H1 (cell line): ENCODE data around the gene PLA2G2E. TPM values are rescaled to one million over a fixed set of nuclear protein-coding genes. Genes with fewer than 3 reads are reported as not detected.

ENCODE experiments used
- CTCF ChIA-PET: fragments of 300-600 bp; sonication (Branson Sonifier 250); formaldehyde crosslinking; loops from one replicate; lab custom pipeline; 2021; ENCODE audit not compliant: partially characterized antibody; lab: Charles Lee
- POLR2A ChIA-PET: fragments of 300-600 bp; sonication (Branson Sonifier 250); formaldehyde crosslinking; loops from one replicate; lab custom pipeline; 2021; ENCODE audit warnings: inconsistent platforms; ENCODE audit not compliant: partially characterized antibody; lab: Charles Lee
- DNase-seq, 2 experiments: peaks; one replicate each; pipeline versions ENCODE4 v3.0.0 to v3.0.0-alpha.2; 2010 to 2022; ENCODE audit warnings: low spot score in 2 of 2, low read depth in 1 of 2, mixed read lengths in 1 of 2
- FAIRE-seq: peaks from 2 replicates; lab custom pipeline; 2011; peaks lifted over from hg19 to GRCh38; lab: Jason Lieb, UNC
- H2AFZ ChIP-seq: 2 replicates; pipeline ENCODE4 v1.8.1; 2012; ENCODE audit warnings: low read length, inconsistent platforms
- H2AK5ac ChIP-seq: 2 replicates; pipeline ENCODE4 v1.6.1; 2013; ENCODE audit warnings: low read depth, low read length
- H2BK120ac ChIP-seq: replicated peaks from 2 replicates; pipeline ENCODE3; 2013; ENCODE audit warnings: low read depth, low read length, inconsistent platforms
- H2BK12ac ChIP-seq: 2 replicates; pipeline ENCODE4 v1.6.1; 2013; ENCODE audit warnings: low read depth, low read length
- H2BK15ac ChIP-seq: 2 replicates; pipeline ENCODE4 v1.6.1; 2013; ENCODE audit warnings: low read length
- H2BK20ac ChIP-seq: 2 replicates; pipeline ENCODE4 v1.6.1; 2013; ENCODE audit warnings: low read length
- H2BK5ac ChIP-seq: 2 replicates; pipeline ENCODE4 v1.6.1; 2013; ENCODE audit warnings: low read depth, low read length
- H3K14ac ChIP-seq: 2 replicates; pipeline ENCODE4 v1.6.1; 2013; ENCODE audit warnings: inconsistent platforms; ENCODE audit not compliant: insufficient read length
- H3K18ac ChIP-seq: 2 replicates; pipeline ENCODE4 v1.6.1; 2013; ENCODE audit warnings: low read length; ENCODE audit errors: extremely low read depth
- H3K23ac ChIP-seq: 2 replicates; pipeline ENCODE4 v1.6.1; 2013; ENCODE audit warnings: inconsistent platforms; ENCODE audit not compliant: insufficient read length
- H3K23me2 ChIP-seq: 2 replicates; pipeline ENCODE4 v1.6.1; 2013; ENCODE audit warnings: low read depth, low read length
- H3K27ac ChIP-seq: 2 replicates; pipeline ENCODE4 v1.6.1; 2011; ENCODE audit warnings: low read depth, low read length, inconsistent platforms
- H3K27me3 ChIP-seq, 4 experiments: replicated peaks in 1 of 4; 1 replicate in 1 of 4; 2 replicates in 3 of 4; pipeline versions ENCODE4 v1.6.1 to v1.8.1; 2011 to 2013; ENCODE audit warnings: low read length in 3 of 4, mild to moderate bottlenecking in 3 of 4, inconsistent platforms in 2 of 4, mixed read lengths in 2 of 4, moderate library complexity in 1 of 4; ENCODE audit not compliant: control insufficient read depth in 3 of 4, insufficient read depth in 3 of 4; ENCODE audit errors: extremely low read depth in 1 of 4
- H3K36me3 ChIP-seq, 4 experiments: 2 replicates each; pipeline versions ENCODE4 v1.6.1 to v1.8.1; 2011 to 2013; ENCODE audit warnings: mild to moderate bottlenecking in 4 of 4, low read length in 3 of 4, moderate library complexity in 2 of 4, control low read depth in 1 of 4, inconsistent platforms in 1 of 4; ENCODE audit not compliant: insufficient read depth in 4 of 4, control insufficient read depth in 2 of 4
- H3K4ac ChIP-seq: replicated peaks from 2 replicates; pipeline ENCODE3; 2013; ENCODE audit warnings: low read length, low read depth, mixed read lengths, inconsistent platforms; ENCODE audit not compliant: insufficient read length
- H3K4me1 ChIP-seq, 4 experiments: replicated peaks in 1 of 4; 1 replicate in 1 of 4; 2 replicates in 3 of 4; pipeline versions ENCODE4 v1.6.1 to v1.8.1; 2011 to 2013; ENCODE audit warnings: low read length in 3 of 4, inconsistent platforms in 2 of 4, mixed read lengths in 1 of 4; ENCODE audit not compliant: insufficient read depth in 4 of 4, control insufficient read depth in 3 of 4
- H3K4me2 ChIP-seq, 2 experiments: 2 replicates each; pipeline versions ENCODE4 v1.6.1 to v1.8.1; 2011 to 2013; ENCODE audit warnings: low read depth in 2 of 2, low read length in 2 of 2, control low read depth in 1 of 2, inconsistent platforms in 1 of 2, mild to moderate bottlenecking in 1 of 2; ENCODE audit not compliant: insufficient read depth in 1 of 2
- H3K4me3 ChIP-seq, 4 experiments: fragments of 200-600, 300-600 bp in 1 of 4; sonication (generic), shearing (Covaris generic), sonication (Bioruptor Twin) in 1 of 4; 2 replicates each; pipeline versions ENCODE4 v1.5.1 to v1.8.1; 2011 to 2016; ENCODE audit warnings: low read length in 4 of 4, low read depth in 3 of 4, control low read depth in 2 of 4, inconsistent platforms in 2 of 4, mild to moderate bottlenecking in 2 of 4, mixed read lengths in 1 of 4, moderate library complexity in 1 of 4; ENCODE audit not compliant: insufficient read depth in 2 of 4; ENCODE audit errors: extremely low read depth in 1 of 4
- H3K56ac ChIP-seq: replicated peaks from 2 replicates; pipeline ENCODE3; 2013; ENCODE audit warnings: low read depth, mild to moderate bottlenecking, mixed read lengths, low read length, inconsistent platforms; ENCODE audit not compliant: insufficient read length
- H3K79me1 ChIP-seq: 2 replicates; pipeline ENCODE4 v1.6.1; 2013; ENCODE audit warnings: low read depth, low read length, control low read depth
- H3K79me2 ChIP-seq, 2 experiments: 2 replicates each; pipeline versions ENCODE4 v1.6.1 to v1.8.1; 2012 to 2013; ENCODE audit warnings: low read length in 2 of 2, mild to moderate bottlenecking in 2 of 2, inconsistent platforms in 1 of 2; ENCODE audit not compliant: insufficient read depth in 2 of 2, control insufficient read depth in 1 of 2
- H3K9ac ChIP-seq, 4 experiments: replicated peaks in 1 of 4; 1 replicate in 1 of 4; 2 replicates in 3 of 4; pipeline versions ENCODE4 v1.6.1 to v1.8.1; 2011 to 2013; ENCODE audit warnings: low read depth in 3 of 4, low read length in 3 of 4, control low read depth in 2 of 4, mild to moderate bottlenecking in 2 of 4, moderate library complexity in 2 of 4, inconsistent platforms in 1 of 4; ENCODE audit errors: extremely low read depth in 1 of 4
- H3K9me3 ChIP-seq, 2 experiments: 2 replicates each; pipeline versions ENCODE4 v1.6.1 to v1.8.1; 2012 to 2013; ENCODE audit warnings: mild to moderate bottlenecking in 2 of 2, moderate library complexity in 2 of 2, control low read depth in 1 of 2, inconsistent platforms in 1 of 2, low read depth in 1 of 2, low read length in 1 of 2, mixed read lengths in 1 of 2; ENCODE audit not compliant: insufficient read depth in 2 of 2
- H4K20me1 ChIP-seq, 2 experiments: replicated peaks in 1 of 2; 2 replicates each; pipeline versions ENCODE3 to v1.8.1; 2011 to 2013; ENCODE audit warnings: inconsistent platforms in 2 of 2, low read length in 2 of 2, mild to moderate bottlenecking in 1 of 2; ENCODE audit not compliant: insufficient read depth in 2 of 2, control insufficient read depth in 1 of 2
- H4K5ac ChIP-seq: 2 replicates; pipeline ENCODE4 v1.6.1; 2013; ENCODE audit warnings: low read length, low read depth, mixed read lengths, inconsistent platforms; ENCODE audit not compliant: insufficient read length
- H4K8ac ChIP-seq: 2 replicates; pipeline ENCODE4 v1.8.0; 2013; ENCODE audit warnings: mild to moderate bottlenecking, moderate library complexity, low read length, inconsistent platforms; ENCODE audit not compliant: insufficient read depth; ENCODE audit errors: extremely low read depth
- H4K91ac ChIP-seq: replicated peaks from 2 replicates; pipeline ENCODE3; 2013; ENCODE audit warnings: low read length, mixed read lengths, inconsistent platforms; ENCODE audit not compliant: insufficient read length
- ASH2L ChIP-seq: fragments of 200-600, 300-600 bp; sonication (generic); IDR thresholded peaks from one replicate; pipeline ENCODE4 v1.7.1; 2017; ENCODE audit warnings: low read length
- BACH1 ChIP-seq: IDR thresholded peaks from 2 replicates; pipeline ENCODE4 v1.6.1; 2012; ENCODE audit warnings: low read length, improper control_type of control experiment
- EZH2 ChIP-seq: fragments of 200-600 bp; sonication (generic); IDR thresholded peaks from 2 replicates; pipeline ENCODE4 v1.7.1; 2012; ENCODE audit warnings: low read depth, mild to moderate bottlenecking, moderate library complexity, low read length, inconsistent platforms; ENCODE audit not compliant: severe bottlenecking
- GABPA ChIP-seq: IDR thresholded peaks from 2 replicates; pipeline ENCODE4 v1.6.1; 2011; ENCODE audit warnings: mild to moderate bottlenecking, low read length, moderate library complexity, borderline replicate concordance; ENCODE audit not compliant: insufficient read depth
- GTF2F1 ChIP-seq: IDR thresholded peaks from 2 replicates; pipeline ENCODE4 v1.6.1; 2012; ENCODE audit warnings: low read depth, low read length, improper control_type of control experiment, borderline replicate concordance
- JUND ChIP-seq: IDR thresholded peaks from 2 replicates; pipeline ENCODE4 v1.6.1; 2011; ENCODE audit warnings: mild to moderate bottlenecking, improper control_type of control experiment, low read length
- POU5F1 ChIP-seq: IDR thresholded peaks from 2 replicates; pipeline ENCODE4 v1.6.1; 2011; ENCODE audit warnings: low read depth, mild to moderate bottlenecking, low read length, moderate library complexity
- RAD21 ChIP-seq, 2 experiments: IDR thresholded peaks in 1 of 2; conservative IDR thresholded peaks in 1 of 2; 2 replicates each; pipeline ENCODE4 v1.6.1; 2011; ENCODE audit warnings: low read depth in 2 of 2, low read length in 2 of 2, improper control_type of control experiment in 1 of 2, inconsistent platforms in 1 of 2, mild to moderate bottlenecking in 1 of 2, moderate library complexity in 1 of 2
- RBBP5 ChIP-seq: IDR thresholded peaks from 2 replicates; pipeline ENCODE4 v1.7.1; 2012; ENCODE audit warnings: low read depth, mild to moderate bottlenecking, inconsistent platforms, low read length, moderate library complexity, borderline replicate concordance
- SP4 ChIP-seq: IDR thresholded peaks from 2 replicates; pipeline ENCODE4 v1.6.1; 2012; ENCODE audit warnings: low read length, inconsistent platforms
- TAF7 ChIP-seq: optimal IDR thresholded peaks from 2 replicates; pipeline ENCODE3; 2011; ENCODE audit warnings: low read depth, mild to moderate bottlenecking, inconsistent platforms, low read length, moderate library complexity, borderline replicate concordance
- TBP ChIP-seq: IDR thresholded peaks from 2 replicates; pipeline ENCODE4 v1.6.1; 2011; ENCODE audit warnings: low read depth, low read length, improper control_type of control experiment
- WGBS, 2 experiments: shearing (Covaris generic) in 1 of 2; methylation state at CpG; one replicate each; pipeline versions ENCODE4 v1.1.6 to v1.1.7; 2013 to 2015; ENCODE audit warnings: low lambda C conversion rate in 2 of 2, mixed read lengths in 2 of 2, inconsistent platforms in 1 of 2, low coverage in 1 of 2, missing lambda C conversion rate in 1 of 2; ENCODE audit not compliant: insufficient replicate concordance in 2 of 2, insufficient coverage in 1 of 2, insufficient read length in 1 of 2; ENCODE audit errors: extremely low coverage in 1 of 2, missing lambda C conversion rate in 1 of 2; 5-methylcytosine and 5-hydroxymethylcytosine counted together
- polyA plus RNA-seq, 7 experiments: library from polyadenylated mRNA; depleted of rRNA in 3 of 7; stranded (reverse) in 5 of 7; unstranded in 2 of 7; fragments of >200 nt in 5 of 7; fragments of 200-250 nt in 2 of 7; gene quantifications; 1 replicate in 5 of 7; 2 replicates in 1 of 7; 4 replicates in 1 of 7; pipeline versions ENCODE4 v1.2.1 to v1.2.3, GENCODE V29; 2011 to 2013; ENCODE audit warnings: missing spikeins in 2 of 7, mixed read lengths in 2 of 7
- total RNA-seq: library from RNA; stranded (reverse); fragmentation: NEBNext Ultra II Directional; extraction: Animal tissue kit (Norgen Biotek cat#: 25700); gene quantifications from 2 replicates; pipeline ENCODE4 v1.2.1, GENCODE V29; 2021
- TF ChIP-seq, protein P1 (sequence below): IDR thresholded peaks from 2 replicates; pipeline ENCODE4 v1.6.1; 2011; ENCODE audit warnings: low read length, improper control_type of control experiment

PLA2G2E gene
- total and polyA plus RNA-seq, 2 of the 8 experiments (the other 6 are each of a cell fraction or from before 2014, with no cell fraction given), result not detected

DNA sequence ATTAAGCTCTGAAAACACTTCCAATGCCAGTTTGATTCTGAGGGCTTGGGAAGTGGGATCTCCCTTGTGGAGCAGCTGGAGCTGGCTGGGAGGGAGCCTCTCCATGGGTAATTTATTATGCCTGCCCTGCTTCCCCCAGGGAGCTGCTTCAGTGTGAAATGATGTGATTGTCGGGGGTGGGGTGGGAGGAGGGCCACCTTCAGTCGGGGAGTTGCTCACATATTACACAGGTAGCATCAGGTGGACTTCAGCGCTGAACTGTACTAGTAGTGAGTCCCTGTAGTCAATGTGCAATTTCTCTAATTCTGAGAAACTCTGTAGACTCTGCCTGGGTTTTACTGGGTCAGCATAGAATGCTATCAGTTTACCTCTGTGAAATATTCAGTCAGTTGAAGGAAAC lies 12.8 kb downstream of the PLA2G2E start:
- no peak overlapping the region for H4K91ac ChIP-seq
- no peak overlapping the region for H3K9ac ChIP-seq
- no peak overlapping the region for H3K18ac ChIP-seq
- ChIA-PET POLR2A (interaction anchor here (0.6 kb wide), 1 partner anchor 109 kb away, joined by 3 read pairs; no protein-coding TSS in a partner anchor), CTCF (interaction anchor here (1.1 to 2.3 kb wide), 4 partner anchors 10 to 241 kb away, joined by 3 to 10 read pairs (median 6); partner anchors contain the start of gene OTUD3)
- no peak overlapping the region for H4K5ac ChIP-seq
- no peak overlapping the region for H2BK5ac ChIP-seq
- H3K79me2 ChIP-seq, result no peaks in the 10 kb centered on the region
- no peak overlapping the region for H2BK15ac ChIP-seq
- WGBS, 2 experiments, result 100% methylated on average over 3 of the region's 3 CpGs; no CpG with 5 or more reads in 1 of the 2 experiments
- no peaks in the 10 kb centered on the region for H3K79me1 ChIP-seq
- H3K23me2 ChIP-seq, result no peaks in the 10 kb centered on the region
- no peak overlapping the region for H3K4me3 ChIP-seq
- no peak overlapping the region for H3K56ac ChIP-seq
- FAIRE-seq (no peak), DNase-seq (no peak)
- H2BK20ac ChIP-seq, result no peak overlapping the region
- H3K9me3 ChIP-seq, result no peaks in the 10 kb centered on the region
- H3K4me2 ChIP-seq, result no peak overlapping the region
- peaks cover 20 to 66% (median 58%) of the 10 kb centered on the region in 4 experiments for H3K36me3 ChIP-seq
- no peaks in the 10 kb centered on the region for H4K20me1 ChIP-seq
- H3K27ac ChIP-seq, result no peak overlapping the region
- no peak overlapping the region for H2BK12ac ChIP-seq
- no peak overlapping the region for H2BK120ac ChIP-seq
- H3K27me3 ChIP-seq, result no peaks in the 10 kb centered on the region
- H3K23ac ChIP-seq, result no peak overlapping the region
- no peak overlapping the region for H3K14ac ChIP-seq
- H3K4ac ChIP-seq, result no peak overlapping the region
- H2AK5ac ChIP-seq, result no peak overlapping the region
- H4K8ac ChIP-seq, result no peak overlapping the region
- H3K4me1 ChIP-seq, result no peaks in the 10 kb centered on the region
- H2AFZ ChIP-seq, result no peak overlapping the region
- no peak for TF ChIP-seq TAF7
- TF ChIP-seq RAD21 (IDR thresholded peaks at IDR 0.05 in 1 of 2, conservative IDR thresholded peaks at IDR 0.05 in 1 of 2; ENCODE audit: low read depth in 2 of 2, low read length in 2 of 2), result no peak
- no peak for TF ChIP-seq GTF2F1
- TF ChIP-seq SP4, result no peak
- no peak for TF ChIP-seq BACH1
- no peak for TF ChIP-seq ASH2L
- TF ChIP-seq, protein P1, sequence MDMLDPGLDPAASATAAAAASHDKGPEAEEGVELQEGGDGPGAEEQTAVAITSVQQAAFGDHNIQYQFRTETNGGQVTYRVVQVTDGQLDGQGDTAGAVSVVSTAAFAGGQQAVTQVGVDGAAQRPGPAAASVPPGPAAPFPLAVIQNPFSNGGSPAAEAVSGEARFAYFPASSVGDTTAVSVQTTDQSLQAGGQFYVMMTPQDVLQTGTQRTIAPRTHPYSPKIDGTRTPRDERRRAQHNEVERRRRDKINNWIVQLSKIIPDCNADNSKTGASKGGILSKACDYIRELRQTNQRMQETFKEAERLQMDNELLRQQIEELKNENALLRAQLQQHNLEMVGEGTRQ, result no peak
- no peak for TF ChIP-seq POU5F1
- TF ChIP-seq TBP, result no peak
- TF ChIP-seq JUND, result no peak
- no peak for TF ChIP-seq EZH2
- no peak for TF ChIP-seq RBBP5
- TF ChIP-seq GABPA, result no peak
